ENCODE results near the gene FRMD4A.

DNA sequence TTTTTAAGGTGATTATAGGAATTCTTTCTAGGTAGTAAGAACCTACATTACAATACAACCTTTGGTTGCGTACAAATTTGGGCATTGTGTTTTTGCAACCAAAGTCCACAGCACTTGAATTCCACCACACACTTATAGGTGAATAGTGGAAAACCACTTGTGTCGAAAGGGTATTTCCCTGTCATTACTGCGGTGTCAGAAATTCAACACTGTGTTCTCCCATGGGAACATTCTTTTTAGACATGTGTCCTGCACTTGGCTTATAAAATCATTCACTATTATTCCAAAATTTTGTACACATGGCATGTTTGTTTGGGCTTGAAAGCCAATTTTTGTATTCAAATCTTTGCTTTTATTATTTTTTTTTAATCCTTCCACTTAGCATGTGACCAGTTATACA, 410.3 kb downstream of the FRMD4A start:
- TF ChIP-seq, protein P1, sequence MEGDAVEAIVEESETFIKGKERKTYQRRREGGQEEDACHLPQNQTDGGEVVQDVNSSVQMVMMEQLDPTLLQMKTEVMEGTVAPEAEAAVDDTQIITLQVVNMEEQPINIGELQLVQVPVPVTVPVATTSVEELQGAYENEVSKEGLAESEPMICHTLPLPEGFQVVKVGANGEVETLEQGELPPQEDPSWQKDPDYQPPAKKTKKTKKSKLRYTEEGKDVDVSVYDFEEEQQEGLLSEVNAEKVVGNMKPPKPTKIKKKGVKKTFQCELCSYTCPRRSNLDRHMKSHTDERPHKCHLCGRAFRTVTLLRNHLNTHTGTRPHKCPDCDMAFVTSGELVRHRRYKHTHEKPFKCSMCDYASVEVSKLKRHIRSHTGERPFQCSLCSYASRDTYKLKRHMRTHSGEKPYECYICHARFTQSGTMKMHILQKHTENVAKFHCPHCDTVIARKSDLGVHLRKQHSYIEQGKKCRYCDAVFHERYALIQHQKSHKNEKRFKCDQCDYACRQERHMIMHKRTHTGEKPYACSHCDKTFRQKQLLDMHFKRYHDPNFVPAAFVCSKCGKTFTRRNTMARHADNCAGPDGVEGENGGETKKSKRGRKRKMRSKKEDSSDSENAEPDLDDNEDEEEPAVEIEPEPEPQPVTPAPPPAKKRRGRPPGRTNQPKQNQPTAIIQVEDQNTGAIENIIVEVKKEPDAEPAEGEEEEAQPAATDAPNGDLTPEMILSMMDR (IDR thresholded peaks at IDR 0.05; ENCODE audit: poor library complexity), result no peak
- no peak for TF ChIP-seq EZH2phosphoT487 (IDR thresholded peaks at IDR 0.05; ENCODE audit: low read depth, severe bottlenecking, unreplicated experiment)

Data from hepatocyte (in vitro differentiated cells).